CD4-positive, alpha-beta T cell (primary cell): Measurements from ENCODE around the gene GLIS1. TPM values are rescaled to one million over a fixed set of nuclear protein-coding genes. Genes with fewer than 3 reads are reported as not detected.
A peak's percentile ranks its signal among the peaks of the same experiment; 100 is the strongest.

Experiments
- ATAC-seq: fragments of 200-7000 bp; cut with Tn5 transposase; one replicate; pipeline ENCODE4 v1.10.0; 2022; ENCODE audit warnings: mild to moderate bottlenecking; ENCODE audit not compliant: poor library complexity
- CTCF ChIA-PET: fragments of 350-600 bp; sonication (Branson Sonifier 250); formaldehyde crosslinking; loops from one replicate; lab custom pipeline; 2021; ENCODE audit warnings: antibody characterized with exemption, inconsistent platforms; lab: Charles Lee
- POLR2A ChIA-PET: fragments of 350-600 bp; sonication (Branson Sonifier 250); formaldehyde crosslinking; loops from one replicate; lab custom pipeline; 2021; ENCODE audit warnings: antibody characterized with exemption, inconsistent platforms; lab: Charles Lee
- DNase-seq, 14 experiments: peaks; one replicate each; pipeline ENCODE4 v3.0.0-alpha.2; 2013 to 2020; ENCODE audit warnings: mixed read lengths in 2 of 14
- H3K27ac ChIP-seq, 2 donors: one replicate each; pipeline versions ENCODE4 v1.5.1 to v1.7.0; 2013; ENCODE audit warnings: low read length in 2 of 2, low read depth in 1 of 2, mild to moderate bottlenecking in 1 of 2
- H3K27me3 ChIP-seq, 2 experiments: 1 replicate in 1 of 2; 2 replicates in 1 of 2; pipeline versions ENCODE4 v1.6.1 to v1.7.0; 2013; ENCODE audit warnings: low read length in 2 of 2, control low read depth in 1 of 2, mild to moderate bottlenecking in 1 of 2, moderate library complexity in 1 of 2; ENCODE audit not compliant: insufficient read depth in 2 of 2, control insufficient read depth in 1 of 2
- H3K36me3 ChIP-seq: one replicate; pipeline ENCODE4 v1.6.1; 2013; ENCODE audit warnings: low read length, control low read depth; ENCODE audit not compliant: insufficient read depth
- H3K4me1 ChIP-seq: one replicate; pipeline ENCODE4 v1.6.1; 2013; ENCODE audit warnings: low read length, control low read depth; ENCODE audit not compliant: insufficient read depth
- H3K4me3 ChIP-seq: one replicate; pipeline ENCODE4 v1.5.1; 2013; ENCODE audit warnings: mild to moderate bottlenecking, low read length, moderate library complexity
- H3K9me3 ChIP-seq, 2 experiments: 1 replicate in 1 of 2; 2 replicates in 1 of 2; pipeline versions ENCODE4 v1.6.1 to v1.7.0; 2013; ENCODE audit warnings: low read length in 2 of 2, mild to moderate bottlenecking in 2 of 2, control low read depth in 1 of 2, moderate library complexity in 1 of 2; ENCODE audit not compliant: control insufficient read depth in 1 of 2, insufficient read depth in 1 of 2
- H3K27ac Mint-ChIP-seq: one replicate; pipeline ENCODE4 v1.8.0; 2020; ENCODE audit warnings: mixed read lengths
- H3K27me3 Mint-ChIP-seq: one replicate; pipeline ENCODE4 v1.8.0; 2021; ENCODE audit warnings: mixed read lengths
- H3K36me3 Mint-ChIP-seq: one replicate; pipeline ENCODE4 v1.8.0; 2021; ENCODE audit warnings: low read depth, mixed read lengths
- H3K4me1 Mint-ChIP-seq: one replicate; pipeline ENCODE4 v1.8.0; 2021; ENCODE audit warnings: low read depth, mixed read lengths
- H3K4me3 Mint-ChIP-seq: one replicate; pipeline ENCODE4 v1.8.0; 2020; ENCODE audit warnings: mild to moderate bottlenecking, mixed read lengths
- H3K9me3 Mint-ChIP-seq: one replicate; pipeline ENCODE4 v1.8.0; 2020; ENCODE audit warnings: mixed read lengths
- intact Hi-C, 2 experiments: fragments of 100-400 bp; cut with DNase I in 1 of 2; cut with micrococcal nuclease in 1 of 2; formaldehyde crosslinking; loops; one replicate each; pipeline versions ENCODE4 v1.15.1 to v1.9.0; 2023 to 2025; cut with DNase I, micrococcal nuclease
- total RNA-seq, 174 experiments: library from RNA in 2 of 174; stranded (reverse) in 2 of 174; gene quantifications; one replicate each; pipeline ENCODE4 v1.2.3 and lab custom pipeline; 2021 to 2026
- TF ChIP-seq, protein P1 (sequence below): fragments of 200-600 bp; IDR thresholded peaks from one replicate; pipeline ENCODE4 v1.8.0; 2022; ENCODE audit warnings: antibody characterized with exemption, mild to moderate bottlenecking

The GLIS1 gene
- total RNA-seq, 2 experiments from 2014 or later = not detected

DNA sequence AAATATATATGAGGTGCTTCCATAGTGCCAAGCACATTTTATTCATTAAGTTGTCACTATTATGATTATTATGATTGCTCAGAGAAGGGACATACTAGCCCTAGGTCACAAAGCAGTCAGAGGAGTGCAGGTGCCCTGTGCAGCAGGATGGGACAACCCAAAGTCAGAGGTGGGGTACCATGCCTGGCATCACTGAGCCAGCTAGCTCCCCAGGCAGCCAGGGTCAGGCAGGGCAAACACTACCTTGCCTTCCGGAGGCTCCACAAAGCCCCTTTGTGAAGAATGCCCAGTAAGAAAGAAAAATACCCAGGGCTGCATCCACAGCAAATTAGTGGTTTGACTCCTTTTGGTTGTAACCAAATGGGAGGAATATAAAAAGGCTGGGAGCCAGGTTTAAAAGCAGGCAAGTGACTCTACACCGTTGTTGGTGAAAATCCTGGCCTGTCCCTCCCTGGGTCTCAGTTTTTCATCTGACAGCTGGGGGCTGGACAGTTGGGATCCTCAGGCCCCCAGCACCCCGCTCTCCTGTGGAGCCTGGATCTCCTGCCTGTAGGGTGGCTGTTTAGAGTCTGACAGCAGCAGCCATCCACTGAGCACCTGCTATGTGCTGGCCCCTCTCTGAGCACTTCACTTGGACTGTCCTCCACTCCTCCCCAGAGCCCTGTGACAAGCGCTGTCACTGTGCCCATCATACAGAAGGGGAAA is 98.8 kb downstream of the GLIS1 start:
- ATAC-seq (no peak), DNase-seq (peak in 1 of 14 experiments; percentile 4)
- Histone ChIP-seq H3K9me3 (no peaks in the 10 kb centered on the region), H3K4me3 (no peak overlapping the region), H3K4me1 (no peaks in the 10 kb centered on the region), H3K27me3 (no peaks in the 10 kb centered on the region), H3K27ac (no peak overlapping the region), H3K36me3 (no peaks in the 10 kb centered on the region)
- Mint-ChIP-seq H3K27ac (no peak overlapping the region), H3K36me3 (no peaks in the 10 kb centered on the region), H3K4me1 (no peaks in the 10 kb centered on the region), H3K9me3 (no peaks in the 10 kb centered on the region), H3K27me3 (no peaks in the 10 kb centered on the region), H3K4me3 (no peak overlapping the region)
- ChIA-PET CTCF (no interaction called here), POLR2A (no interaction called here)
- TF ChIP-seq, protein P1, sequence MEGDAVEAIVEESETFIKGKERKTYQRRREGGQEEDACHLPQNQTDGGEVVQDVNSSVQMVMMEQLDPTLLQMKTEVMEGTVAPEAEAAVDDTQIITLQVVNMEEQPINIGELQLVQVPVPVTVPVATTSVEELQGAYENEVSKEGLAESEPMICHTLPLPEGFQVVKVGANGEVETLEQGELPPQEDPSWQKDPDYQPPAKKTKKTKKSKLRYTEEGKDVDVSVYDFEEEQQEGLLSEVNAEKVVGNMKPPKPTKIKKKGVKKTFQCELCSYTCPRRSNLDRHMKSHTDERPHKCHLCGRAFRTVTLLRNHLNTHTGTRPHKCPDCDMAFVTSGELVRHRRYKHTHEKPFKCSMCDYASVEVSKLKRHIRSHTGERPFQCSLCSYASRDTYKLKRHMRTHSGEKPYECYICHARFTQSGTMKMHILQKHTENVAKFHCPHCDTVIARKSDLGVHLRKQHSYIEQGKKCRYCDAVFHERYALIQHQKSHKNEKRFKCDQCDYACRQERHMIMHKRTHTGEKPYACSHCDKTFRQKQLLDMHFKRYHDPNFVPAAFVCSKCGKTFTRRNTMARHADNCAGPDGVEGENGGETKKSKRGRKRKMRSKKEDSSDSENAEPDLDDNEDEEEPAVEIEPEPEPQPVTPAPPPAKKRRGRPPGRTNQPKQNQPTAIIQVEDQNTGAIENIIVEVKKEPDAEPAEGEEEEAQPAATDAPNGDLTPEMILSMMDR = no peak
- intact Hi-C loops = no loop called here

DNA sequence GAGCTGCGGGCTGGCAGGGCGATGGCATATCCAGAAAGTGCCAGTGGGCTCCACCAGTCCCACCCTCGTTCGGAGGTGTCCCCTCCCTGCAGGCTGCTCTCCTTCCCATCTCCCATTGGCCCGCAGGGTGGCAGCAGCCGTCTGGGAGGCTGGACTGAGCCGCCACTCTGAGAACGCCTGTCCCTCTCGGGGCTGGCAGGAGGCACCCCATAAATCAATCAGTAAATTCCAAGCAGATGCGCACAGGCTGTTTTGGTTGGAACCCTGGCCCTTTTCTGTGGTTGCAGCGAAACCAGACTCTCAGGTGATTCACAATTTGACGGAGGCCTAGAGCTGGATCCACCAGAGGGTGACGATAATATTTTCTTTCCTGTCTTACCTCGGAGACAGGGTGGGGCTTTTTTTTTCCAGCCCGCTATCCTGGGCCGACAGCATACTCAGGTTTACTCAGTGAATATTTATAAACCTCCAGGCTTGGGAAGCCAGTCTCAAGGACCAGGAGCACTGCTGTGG is 99.7 kb downstream of the GLIS1 start:
- Histone ChIP-seq H3K36me3 (no peaks in the 10 kb centered on the region), H3K27me3 (no peaks in the 10 kb centered on the region), H3K27ac (no peak overlapping the region), H3K4me3 (no peak overlapping the region), H3K4me1 (no peaks in the 10 kb centered on the region), H3K9me3 (no peaks in the 10 kb centered on the region)
- CTCF ChIA-PET = no interaction called here
- ATAC-seq (no peak), DNase-seq (peak in 1 of 14 experiments; percentile 23)
- Mint-ChIP-seq H3K9me3 (no peaks in the 10 kb centered on the region), H3K4me1 (no peaks in the 10 kb centered on the region), H3K36me3 (no peaks in the 10 kb centered on the region), H3K27ac (no peak overlapping the region), H3K27me3 (no peaks in the 10 kb centered on the region), H3K4me3 (no peak overlapping the region)
- intact Hi-C loops = no loop called here
- POLR2A ChIA-PET = no interaction called here
- TF ChIP-seq, protein P1 = no peak

GRCh38 chr1:53638360-53639035 is 100.5 kb downstream of the GLIS1 start:
- CTCF ChIA-PET = no interaction called here
- H3K27ac ChIP-seq = no peak overlapping the region
- H3K9me3 Mint-ChIP-seq = no peaks in the 10 kb centered on the region
- TF ChIP-seq, protein P1 = no peak
- POLR2A ChIA-PET = no interaction called here
- H3K9me3 ChIP-seq = no peaks in the 10 kb centered on the region
- no peak for ATAC-seq
- no peak overlapping the region for H3K4me3 ChIP-seq
- no peaks in the 10 kb centered on the region for H3K4me1 Mint-ChIP-seq
- intact Hi-C loops = no loop called here
- H3K4me1 ChIP-seq = no peaks in the 10 kb centered on the region
- H3K36me3 ChIP-seq = no peaks in the 10 kb centered on the region
- DNase-seq = peak in 1 of 14 experiments; percentile 23
- no peak overlapping the region for H3K27ac Mint-ChIP-seq
- H3K27me3 Mint-ChIP-seq = no peaks in the 10 kb centered on the region
- H3K4me3 Mint-ChIP-seq = no peak overlapping the region
- H3K27me3 ChIP-seq = no peaks in the 10 kb centered on the region
- no peaks in the 10 kb centered on the region for H3K36me3 Mint-ChIP-seq
